ENCODE results near the gene ADAM10. TPM values are rescaled to one million over a fixed set of nuclear protein-coding genes. Genes with fewer than 3 reads are reported as not detected.
A peak's percentile ranks its signal among the peaks of the same experiment; 100 is the strongest.

The ADAM10 gene
- polyA plus RNA-seq, 1 of the 3 experiments (the other 2 are of a cell fraction): 83.5 TPM

- POLR2A ChIA-PET: interaction anchor here (0.7 kb wide), 1 partner anchor 40 kb away, joined by 4 read pairs; no protein-coding TSS in a partner anchor
- Histone ChIP-seq H4K20me1 (ENCODE audit: insufficient read depth) (no peaks in the 10 kb centered on the region), H3K9ac (no peak overlapping the region), H3K4me3 (ENCODE audit: low read depth in 2 of 2, low read length in 1 of 2) (no peak overlapping the region), H2AFZ (ENCODE audit: low read depth) (no peak overlapping the region), H3K79me2 (ENCODE audit: insufficient read depth) (no peaks in the 10 kb centered on the region), H3K4me2 (no peak overlapping the region), H3F3A (replicated peaks; ENCODE audit: insufficient read depth) (peaks cover 4% of the 10 kb centered on the region), H3K36me3 (replicated peaks in 1 of 2; ENCODE audit: control insufficient read depth in 1 of 2, insufficient read depth in 2 of 2, low read length in 1 of 2) (no peaks in the 10 kb centered on the region), H3K27me3 (ENCODE audit: insufficient read depth) (no peaks in the 10 kb centered on the region), H3K4me1 (ENCODE audit: control insufficient read depth in 1 of 2, insufficient read depth in 2 of 2, low read depth in 1 of 2, low read length in 1 of 2) (peaks cover 0 to 8% of the 10 kb centered on the region in 2 experiments; a peak in 1 of 4 replicates), H3K9me3 (no peaks in the 10 kb centered on the region), H3K9me2 (no peaks in the 10 kb centered on the region), H3K27ac (ENCODE audit: low read depth in 2 of 2, low read length in 1 of 2) (no peak overlapping the region)
- DNase-seq: no peak
- CTCF ChIA-PET: no interaction called here
- TF ChIP-seq EP300 (IDR thresholded peaks at IDR 0.05; ENCODE audit: borderline replicate concordance in 1 of 2, low read depth in 1 of 2, low read length in 1 of 2) (peak in 1 of 2 experiments; percentile 41; a peak in 1 of 4 replicates), EZH2phosphoT487 (IDR thresholded peaks at IDR 0.05; ENCODE audit: borderline replicate concordance, low read depth) (no peak), MAX (IDR thresholded peaks at IDR 0.05; ENCODE audit: low read depth) (no peak), NFIC (IDR thresholded peaks at IDR 0.05; ENCODE audit: borderline replicate concordance) (no peak), TEAD4 (IDR thresholded peaks at IDR 0.05; ENCODE audit: borderline replicate concordance, insufficient read depth) (no peak), TCF12 (IDR thresholded peaks at IDR 0.05) (no peak), RCOR1 (IDR thresholded peaks at IDR 0.05; ENCODE audit: low read length) (no peak), SIN3A (IDR thresholded peaks at IDR 0.05; ENCODE audit: borderline replicate concordance, low read depth, low read length) (no peak), POLR2AphosphoS5 (IDR thresholded peaks at IDR 0.05; ENCODE audit: low read depth, low read length) (no peak), CTCF (IDR thresholded peaks at IDR 0.05) (no peak), ELF1 (IDR thresholded peaks at IDR 0.05) (no peak), MXI1 (IDR thresholded peaks at IDR 0.05; ENCODE audit: low read depth, low read length) (no peak), GATA2 (CRISPR knock-in tag; IDR thresholded peaks at IDR 0.05) (peak; percentile 83), RFX5 (IDR thresholded peaks at IDR 0.05; ENCODE audit: low read length) (no peak)
- WGBS (ENCODE audit: low lambda C conversion rate): 53% methylated on average over 5 of the region's 6 CpGs
These were observed 184.5 kb downstream of the ADAM10 start for GRCh38 chr15:58564981-58565380.

- DNase-seq: no peak
- ChIA-PET CTCF (no interaction called here), POLR2A (no interaction called here)
- Histone ChIP-seq H4K20me1 (ENCODE audit: insufficient read depth) (no peaks in the 10 kb centered on the region), H3K79me2 (ENCODE audit: insufficient read depth) (no peaks in the 10 kb centered on the region), H3K4me1 (ENCODE audit: control insufficient read depth in 1 of 2, insufficient read depth in 2 of 2, low read depth in 1 of 2, low read length in 1 of 2) (peaks cover 0 to 8% of the 10 kb centered on the region in 2 experiments; a peak in 1 of 4 replicates), H3K4me3 (ENCODE audit: low read depth in 2 of 2, low read length in 1 of 2) (no peak overlapping the region), H3K9me2 (no peaks in the 10 kb centered on the region), H3F3A (replicated peaks; ENCODE audit: insufficient read depth) (no peaks in the 10 kb centered on the region), H2AFZ (ENCODE audit: low read depth) (no peak overlapping the region), H3K27ac (ENCODE audit: low read depth in 2 of 2, low read length in 1 of 2) (no peak overlapping the region), H3K4me2 (no peak overlapping the region), H3K9ac (no peak overlapping the region), H3K9me3 (no peaks in the 10 kb centered on the region), H3K36me3 (replicated peaks in 1 of 2; ENCODE audit: control insufficient read depth in 1 of 2, insufficient read depth in 2 of 2, low read length in 1 of 2) (no peaks in the 10 kb centered on the region), H3K27me3 (ENCODE audit: insufficient read depth) (no peaks in the 10 kb centered on the region)
- 47% methylated on average over 3 of the region's 3 CpGs for WGBS (ENCODE audit: low lambda C conversion rate)
- TF ChIP-seq GABPA (IDR thresholded peaks at IDR 0.05; ENCODE audit: low read depth) (no peak), SIN3A (IDR thresholded peaks at IDR 0.05; ENCODE audit: borderline replicate concordance, low read depth, low read length) (no peak), MXI1 (IDR thresholded peaks at IDR 0.05; ENCODE audit: low read depth, low read length) (no peak), USF2 (IDR thresholded peaks at IDR 0.05; ENCODE audit: borderline replicate concordance, low read depth, low read length) (no peak), ZBTB33 (IDR thresholded peaks at IDR 0.05; ENCODE audit: borderline replicate concordance, low read depth) (no peak)
These were observed 187.4 kb downstream of the ADAM10 start for GRCh38 chr15:58562135-58562534.

Measured in SK-N-SH (cell line).